ENCODE results near the gene ARL8B. TPM values are rescaled to one million over a fixed set of nuclear protein-coding genes. Genes with fewer than 3 reads are reported as not detected.

ARL8B gene
- total RNA-seq, 1 experiment from 2014 or later, result 29.0 TPM

GRCh38 chr3:5186858-5187155 lies 64.7 kb downstream of the ARL8B start:
- Histone ChIP-seq H3K23ac (ENCODE audit: insufficient read length, low read depth, low read length) (no peak overlapping the region), H2BK20ac (ENCODE audit: low read depth, low read length, poor library complexity, severe bottlenecking) (no peak overlapping the region), H3K4ac (ENCODE audit: low read depth, low read length) (no peak overlapping the region), H3K79me2 (ENCODE audit: insufficient read depth, low read length) (peaks cover 7% of the 10 kb centered on the region; the same call in 1 of the 2 replicates), H3K27ac (ENCODE audit: insufficient read length, low read depth, low read length) (no peak overlapping the region), H4K8ac (replicated peaks; ENCODE audit: insufficient read length, low read depth, low read length) (no peak overlapping the region), H4K91ac (ENCODE audit: insufficient read length, low read depth, low read length) (no peak overlapping the region), H4K20me1 (ENCODE audit: control insufficient read depth, insufficient read depth, insufficient read length) (no peaks in the 10 kb centered on the region), H2AK5ac (ENCODE audit: insufficient read length, low read length) (no peak overlapping the region), H2BK15ac (ENCODE audit: low read depth, low read length) (no peak overlapping the region), H2AFZ (ENCODE audit: low read length) (peak overlapping the region; percentile 54), H2BK5ac (ENCODE audit: insufficient read length, low read length) (no peak overlapping the region), H3K79me1 (ENCODE audit: insufficient read depth, low read depth, low read length, poor library complexity, severe bottlenecking) (no peaks in the 10 kb centered on the region), H3K9ac (ENCODE audit: extremely low read depth, insufficient read length, low read length) (peak overlapping the region; percentile 76), H3K4me2 (ENCODE audit: insufficient read depth, insufficient read length, low read length) (peak overlapping the region; percentile 96), H2BK120ac (ENCODE audit: low read depth, low read length, poor library complexity, severe bottlenecking) (no peak overlapping the region), H4K5ac (ENCODE audit: insufficient read length, low read depth, low read length) (no peak overlapping the region), H3K23me2 (ENCODE audit: insufficient read length, low read depth, low read length, poor library complexity, severe bottlenecking) (peaks cover 10% of the 10 kb centered on the region), H3K56ac (ENCODE audit: insufficient read length, low read depth, low read length) (no peak overlapping the region), H3T11ph (ENCODE audit: low read length) (no peak overlapping the region), H3K14ac (ENCODE audit: insufficient read depth, low read length) (no peak overlapping the region), H3K9me3 (ENCODE audit: control insufficient read depth, low read depth, low read length) (no peaks in the 10 kb centered on the region), H2BK12ac (ENCODE audit: insufficient read length, low read depth, low read length) (no peak overlapping the region), H3K27me3 (ENCODE audit: insufficient read depth, low read length) (no peaks in the 10 kb centered on the region), H3K4me1 (ENCODE audit: insufficient read depth, low read length) (0 out of 2 replicates have a peak, but pooled peaks cover 6% of the 10 kb centered on the region), H3K18ac (ENCODE audit: insufficient read length, low read depth, low read length) (no peak overlapping the region)
- Mint-ChIP-seq H3K9me3 (no peaks in the 10 kb centered on the region), H3K27me3 (ENCODE audit: low read depth) (peaks cover 5% of the 10 kb centered on the region), H3K4me1 (peaks cover 25 to 37% of the 10 kb centered on the region in 2 experiments), H3K4me3 (peak overlapping the region; percentile 88 to 90), H3K36me3 (ENCODE audit: insufficient read depth in 1 of 3, low read depth in 3 of 3) (peaks cover 5 to 8% (median 6%) of the 10 kb centered on the region in 3 experiments; a peak in 6 of 7 replicates), H3K27ac (no peak overlapping the region)
- no CpG with 5 or more reads among the region's 8 CpGs for WGBS (ENCODE audit: extremely low coverage, insufficient read length, low lambda C conversion rate)
- no peak for DNase-seq
- no peak for TF ChIP-seq CTCF (conservative IDR thresholded peaks at IDR 0.05)
